HCT116 (cell line): Measurements from ENCODE around the gene SGTB. TPM values are rescaled to one million over a fixed set of nuclear protein-coding genes. Genes with fewer than 3 reads are reported as not detected.

Experiments used
- ATAC-seq: fragments of 200-7000 bp; cut with Tn5 transposase; 2 replicates; pipeline ENCODE4 v1.9.1; 2020; ENCODE audit warnings: mild to moderate bottlenecking, moderate library complexity
- BruUV-seq: library from RNA; stranded (reverse); fragments of 400-500 nt; replicated peaks from 2 replicates; lab custom pipeline; 2021; lab: Mats Ljungman, UMichigan
- CTCF ChIA-PET: fragments of 300-600 bp; sonication (Branson Sonifier 250); formaldehyde crosslinking; loops from one replicate; lab custom pipeline; 2021; ENCODE audit warnings: antibody characterized with exemption; lab: Charles Lee
- POLR2A ChIA-PET: fragments of 300-600, 350-600 bp; sonication (Branson Sonifier 250); formaldehyde crosslinking; loops from one replicate; lab custom pipeline; 2021; ENCODE audit warnings: antibody characterized with exemption; lab: Charles Lee
- RAD21 ChIA-PET, 2 experiments: fragments of 300-600 bp; sonication (Branson Sonifier 250); formaldehyde crosslinking; loops; one replicate each; lab custom pipeline; 2023; ENCODE audit warnings: low total read pairs in 2 of 2; ENCODE audit not compliant: uncharacterized antibody in 2 of 2, unreplicated experiment in 2 of 2, low non-redundant PET in 1 of 2; lab: Charles Lee
- DNase-seq: peaks from one replicate; pipeline ENCODE4 v3.0.0-alpha.2; 2010; ENCODE audit warnings: low read depth, low spot score
- H2AFZ ChIP-seq: fragments of 200-600 bp; shearing (Covaris generic), sonication (generic); 2 replicates; pipeline ENCODE4 v1.6.1; 2017; ENCODE audit warnings: low read depth, mixed run types, mixed read lengths, antibody characterized with exemption, low read length; ENCODE audit not compliant: poor library complexity, severe bottlenecking
- H3K27ac ChIP-seq: 2 replicates; pipeline ENCODE4 v1.5.1; 2012; ENCODE audit warnings: low read depth, low read length
- H3K27me3 ChIP-seq: fragments of 200-600 bp; sonication (generic); 2 replicates; pipeline ENCODE4 v1.6.1; 2016; ENCODE audit warnings: mixed run types, low read length, mixed read lengths; ENCODE audit not compliant: insufficient read depth
- H3K36me3 ChIP-seq, 2 experiments: fragments of 200-500 bp in 1 of 2; fragments of 200-600 bp in 1 of 2; sonication (Bioruptor generic) in 1 of 2; sonication (generic) in 1 of 2; 2 replicates each; pipeline versions ENCODE4 v1.5.1 to v1.6.1; 2014 to 2016; ENCODE audit warnings: low read length in 2 of 2, inconsistent platforms in 1 of 2, mixed read lengths in 1 of 2, mixed run types in 1 of 2; ENCODE audit not compliant: insufficient read depth in 2 of 2, control insufficient read depth in 1 of 2
- H3K4me1 ChIP-seq, 2 experiments: fragments of 200-600 bp in 1 of 2; sonication (generic) in 1 of 2; 2 replicates each; pipeline versions ENCODE4 v1.5.1 to v1.6.1; 2012 to 2017; ENCODE audit warnings: low read length in 2 of 2, inconsistent platforms in 1 of 2, mild to moderate bottlenecking in 1 of 2, mixed read lengths in 1 of 2, mixed run types in 1 of 2, moderate library complexity in 1 of 2; ENCODE audit not compliant: insufficient read depth in 2 of 2, control insufficient read depth in 1 of 2
- H3K4me2 ChIP-seq: fragments of 200-600 bp; sonication (generic); 2 replicates; pipeline ENCODE4 v1.6.1; 2017; ENCODE audit warnings: mixed run types, low read length, mixed read lengths
- H3K4me3 ChIP-seq, 2 experiments: fragments of 200-600 bp in 1 of 2; sonication (generic) in 1 of 2; replicated peaks in 1 of 2; 2 replicates each; pipeline ENCODE4 v1.5.1; 2011 to 2016; ENCODE audit warnings: low read length in 2 of 2, control low read depth in 1 of 2, low read depth in 1 of 2, mild to moderate bottlenecking in 1 of 2, mixed read lengths in 1 of 2, mixed run types in 1 of 2
- H3K79me2 ChIP-seq: fragments of 200-600 bp; sonication (generic); 2 replicates; pipeline ENCODE4 v1.6.1; 2017; ENCODE audit warnings: mild to moderate bottlenecking, mixed run types, low read length, moderate library complexity, mixed read lengths; ENCODE audit not compliant: insufficient read depth
- H3K9ac ChIP-seq: fragments of 200-600 bp; sonication (generic); 2 replicates; pipeline ENCODE4 v1.6.1; 2016; ENCODE audit warnings: low read length, mixed read lengths
- H3K9me2 ChIP-seq: fragments of 200-600 bp; sonication (generic), shearing (Covaris generic); 2 replicates; pipeline ENCODE4 v1.6.1; 2017; ENCODE audit warnings: mixed run types, mild to moderate bottlenecking, moderate library complexity; ENCODE audit not compliant: insufficient read depth
- H3K9me3 ChIP-seq, 2 experiments: fragments of 200-500 bp in 1 of 2; fragments of 200-600 bp in 1 of 2; sonication (Bioruptor generic) in 1 of 2; sonication (generic) in 1 of 2; 2 replicates each; pipeline ENCODE4 v1.6.1; 2014 to 2017; ENCODE audit warnings: low read length in 2 of 2, mixed read lengths in 2 of 2, inconsistent platforms in 1 of 2, low read depth in 1 of 2, mild to moderate bottlenecking in 1 of 2, mixed run types in 1 of 2, moderate library complexity in 1 of 2; ENCODE audit not compliant: control insufficient read depth in 1 of 2, insufficient read depth in 1 of 2
- H4K20me1 ChIP-seq: fragments of 200-600 bp; sonication (generic), shearing (Covaris generic); 2 replicates; pipeline ENCODE4 v1.6.1; 2017; ENCODE audit warnings: mixed run types, mild to moderate bottlenecking, moderate library complexity; ENCODE audit not compliant: insufficient read depth
- CEBPB ChIP-seq: IDR thresholded peaks from 2 replicates; pipeline ENCODE4 v1.6.1; 2012; ENCODE audit warnings: low read depth
- EZH2 ChIP-seq: fragments of 200-600 bp; sonication (generic); IDR thresholded peaks from 2 replicates; pipeline ENCODE4 v1.6.1; 2017; ENCODE audit warnings: antibody characterized with exemption, mixed run types
- POLR2A ChIP-seq: IDR thresholded peaks from 2 replicates; pipeline ENCODE4 v1.7.0; 2011; ENCODE audit warnings: borderline replicate concordance; ENCODE audit not compliant: insufficient read depth, insufficient read length; ENCODE audit errors: extremely low read depth
- SIN3A ChIP-seq: IDR thresholded peaks from 2 replicates; pipeline ENCODE4 v1.6.1; 2012; ENCODE audit warnings: low read depth
- TCF7L2 ChIP-seq: IDR thresholded peaks from 2 replicates; pipeline ENCODE4 v1.7.0; 2011; ENCODE audit warnings: borderline replicate concordance, inconsistent platforms; ENCODE audit not compliant: insufficient read depth, insufficient read length; ENCODE audit errors: extremely low read depth
- ZFX ChIP-seq: fragments of 450-650 bp; IDR thresholded peaks from 2 replicates; pipeline ENCODE4 v1.6.1; 2017
- ZNF274 ChIP-seq: fragments of 200-500 bp; sonication (Bioruptor generic); IDR thresholded peaks from 2 replicates; pipeline ENCODE4 v1.6.1; 2014; ENCODE audit warnings: mild to moderate bottlenecking, low read depth, low read length, inconsistent platforms
- intact Hi-C: fragments of 100-400 bp; cut with micrococcal nuclease; formaldehyde crosslinking; loops from 2 replicates; pipeline ENCODE4 v1.10.0; 2022
- total RNA-seq: library from RNA; stranded (reverse); gene quantifications from one replicate; pipeline ENCODE4 v1.2.1, GENCODE V29; 2021; ENCODE audit not compliant: unreplicated experiment
- TF ChIP-seq, protein P1 (sequence below): IDR thresholded peaks from 2 replicates; pipeline ENCODE4 v1.6.1; 2012
- TF ChIP-seq, protein P2 (sequence below): IDR thresholded peaks from 2 replicates; pipeline ENCODE4 v1.6.1; 2012; ENCODE audit warnings: low read depth

The SGTB gene
- total RNA-seq, 1 experiment from 2014 or later = 12.6 TPM

- ChIA-PET POLR2A (no interaction called here), CTCF (no interaction called here), RAD21 (no interaction called here)
- no peaks in the 10 kb centered on the region for H3K79me2 ChIP-seq
- H4K20me1 ChIP-seq = no peaks in the 10 kb centered on the region
- H3K27me3 ChIP-seq = no peaks in the 10 kb centered on the region
- H3K27ac ChIP-seq = no peak overlapping the region
- no peaks in the 10 kb centered on the region for H3K9me2 ChIP-seq
- intact Hi-C loops = no loop called here
- no peaks in the 10 kb centered on the region for H3K9me3 ChIP-seq
- no peak overlapping the region for H2AFZ ChIP-seq
- no peaks in the 10 kb centered on the region for H3K4me1 ChIP-seq
- H3K4me3 ChIP-seq = no peak overlapping the region
- BruUV-seq = no TSS peak
- ATAC-seq (no peak), DNase-seq (no peak)
- no peak overlapping the region for H3K4me2 ChIP-seq
- TF ChIP-seq POLR2A = no peak
- no peak for TF ChIP-seq TCF7L2
- TF ChIP-seq, protein P1, sequence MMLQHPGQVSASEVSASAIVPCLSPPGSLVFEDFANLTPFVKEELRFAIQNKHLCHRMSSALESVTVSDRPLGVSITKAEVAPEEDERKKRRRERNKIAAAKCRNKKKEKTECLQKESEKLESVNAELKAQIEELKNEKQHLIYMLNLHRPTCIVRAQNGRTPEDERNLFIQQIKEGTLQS = no peak
- TF ChIP-seq, protein P2, sequence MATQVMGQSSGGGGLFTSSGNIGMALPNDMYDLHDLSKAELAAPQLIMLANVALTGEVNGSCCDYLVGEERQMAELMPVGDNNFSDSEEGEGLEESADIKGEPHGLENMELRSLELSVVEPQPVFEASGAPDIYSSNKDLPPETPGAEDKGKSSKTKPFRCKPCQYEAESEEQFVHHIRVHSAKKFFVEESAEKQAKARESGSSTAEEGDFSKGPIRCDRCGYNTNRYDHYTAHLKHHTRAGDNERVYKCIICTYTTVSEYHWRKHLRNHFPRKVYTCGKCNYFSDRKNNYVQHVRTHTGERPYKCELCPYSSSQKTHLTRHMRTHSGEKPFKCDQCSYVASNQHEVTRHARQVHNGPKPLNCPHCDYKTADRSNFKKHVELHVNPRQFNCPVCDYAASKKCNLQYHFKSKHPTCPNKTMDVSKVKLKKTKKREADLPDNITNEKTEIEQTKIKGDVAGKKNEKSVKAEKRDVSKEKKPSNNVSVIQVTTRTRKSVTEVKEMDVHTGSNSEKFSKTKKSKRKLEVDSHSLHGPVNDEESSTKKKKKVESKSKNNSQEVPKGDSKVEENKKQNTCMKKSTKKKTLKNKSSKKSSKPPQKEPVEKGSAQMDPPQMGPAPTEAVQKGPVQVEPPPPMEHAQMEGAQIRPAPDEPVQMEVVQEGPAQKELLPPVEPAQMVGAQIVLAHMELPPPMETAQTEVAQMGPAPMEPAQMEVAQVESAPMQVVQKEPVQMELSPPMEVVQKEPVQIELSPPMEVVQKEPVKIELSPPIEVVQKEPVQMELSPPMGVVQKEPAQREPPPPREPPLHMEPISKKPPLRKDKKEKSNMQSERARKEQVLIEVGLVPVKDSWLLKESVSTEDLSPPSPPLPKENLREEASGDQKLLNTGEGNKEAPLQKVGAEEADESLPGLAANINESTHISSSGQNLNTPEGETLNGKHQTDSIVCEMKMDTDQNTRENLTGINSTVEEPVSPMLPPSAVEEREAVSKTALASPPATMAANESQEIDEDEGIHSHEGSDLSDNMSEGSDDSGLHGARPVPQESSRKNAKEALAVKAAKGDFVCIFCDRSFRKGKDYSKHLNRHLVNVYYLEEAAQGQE = no peak
- TF ChIP-seq ZFX = no peak
- TF ChIP-seq SIN3A = no peak
- TF ChIP-seq CEBPB = no peak
- no peak for TF ChIP-seq EZH2
- TF ChIP-seq ZNF274 = no peak
- H3K36me3 ChIP-seq = 0 out of 4 replicates have a peak, but pooled peaks cover 0 to 2% of the 10 kb centered on the region in 2 experiments
- H3K9ac ChIP-seq = no peak overlapping the region
These were observed 47.2 kb downstream of the SGTB start for GRCh38 chr5:65674749-65675148.
